Non-pigmented ciliary epithelial cell (primary cell): ENCODE results near the gene CARTPT.

Source experiments
- DNase-seq: peaks from one replicate; pipeline ENCODE4 v3.0.0-alpha.2; 2010; ENCODE audit warnings: low read depth

CARTPT gene

DNA sequence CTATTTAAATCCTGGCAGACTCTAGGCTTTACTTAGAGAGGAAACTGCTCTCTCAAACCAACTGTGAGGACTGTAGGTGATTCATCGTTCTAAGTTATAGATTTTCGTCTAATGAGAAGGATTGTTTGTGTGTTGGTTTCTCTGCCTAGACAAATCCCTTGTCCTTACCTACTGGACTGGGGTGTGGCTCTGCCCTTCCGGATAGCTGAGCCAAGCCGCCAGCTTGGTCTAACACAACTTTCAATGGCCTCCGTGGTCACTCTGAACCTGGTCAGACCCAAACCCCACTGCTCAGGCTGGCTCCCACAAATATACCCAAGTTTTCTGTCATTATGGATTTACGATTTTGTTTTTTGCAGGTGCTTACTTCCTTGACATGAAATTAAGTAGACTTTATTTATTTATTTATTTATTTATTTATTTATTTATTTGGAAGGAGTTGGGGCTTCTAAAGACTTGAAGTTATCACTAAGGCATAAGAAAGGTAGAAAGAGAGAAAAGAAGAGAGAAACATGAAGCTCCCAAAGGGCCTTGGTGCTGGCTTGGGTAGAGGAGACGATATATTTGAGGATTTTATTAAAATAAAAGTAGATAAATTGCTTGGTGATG lies 19.0 kb downstream of the CARTPT start:
- no peak for DNase-seq

DNA sequence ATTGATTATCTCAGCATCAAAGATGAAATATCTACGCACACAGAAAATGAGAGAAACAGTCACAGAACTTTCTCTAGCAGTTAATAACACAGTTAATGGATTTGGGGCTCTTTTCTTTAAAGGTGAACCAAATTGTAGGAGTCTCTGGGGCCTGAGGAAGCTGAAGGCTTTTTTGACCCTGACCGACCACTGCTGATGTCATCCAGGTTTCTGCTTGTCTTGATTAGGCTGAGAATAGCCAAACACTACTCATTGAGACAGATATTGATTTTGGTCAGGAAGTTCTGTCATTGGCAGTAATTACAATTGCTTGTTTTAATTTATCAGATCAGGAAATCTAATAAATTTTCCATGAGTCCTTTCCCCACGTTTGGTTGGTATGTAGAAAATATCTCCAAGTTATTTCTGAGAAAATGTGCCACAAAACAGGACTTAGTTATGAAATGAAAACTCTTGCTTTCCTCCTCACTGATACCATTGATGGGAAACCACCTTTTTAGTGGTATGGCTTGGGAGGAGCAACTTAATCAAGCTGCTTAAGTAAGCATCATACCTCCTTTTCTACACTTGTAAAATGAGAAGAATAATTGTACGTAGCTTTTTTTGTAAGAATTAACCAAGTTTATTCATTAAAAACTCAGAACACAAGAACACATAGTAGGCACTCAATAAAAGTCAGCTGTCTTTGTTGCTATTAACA lies 19.7 kb downstream of the CARTPT start:
- no peak for DNase-seq

DNA sequence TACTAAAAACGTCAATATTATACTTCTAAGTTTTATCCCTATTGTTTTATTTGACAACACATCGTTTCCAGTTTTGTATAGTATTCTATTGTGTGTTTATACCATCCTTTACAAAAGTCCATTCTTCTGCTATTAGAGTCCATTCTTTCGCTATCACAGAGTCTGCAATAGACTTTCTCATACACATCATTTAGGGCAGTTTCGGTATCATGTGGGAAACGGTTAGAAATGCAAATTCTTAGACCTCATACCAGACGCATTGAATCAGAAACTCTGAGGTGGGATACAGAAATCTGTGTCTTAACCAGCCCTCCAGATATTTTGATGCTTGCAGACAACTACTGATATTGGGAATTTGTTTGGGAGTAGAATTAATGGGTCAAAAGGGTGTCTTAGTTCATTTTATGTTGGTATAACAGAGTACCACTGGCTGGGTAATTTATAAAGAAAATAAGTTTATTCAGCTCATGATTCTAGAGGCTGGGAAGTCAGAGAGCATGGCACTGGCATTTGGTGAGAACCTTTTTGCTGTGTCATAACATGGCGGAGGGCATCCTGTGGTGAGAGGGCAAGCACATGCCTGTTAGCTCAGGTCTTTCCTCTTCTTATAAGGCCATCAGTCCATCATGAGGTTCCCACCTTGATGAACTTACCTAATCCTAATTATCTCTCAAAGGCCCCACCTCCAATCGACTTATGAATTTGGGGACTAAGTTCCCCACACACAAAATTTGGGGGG lies 21.1 kb downstream of the CARTPT start:
- no peak for DNase-seq

DNA sequence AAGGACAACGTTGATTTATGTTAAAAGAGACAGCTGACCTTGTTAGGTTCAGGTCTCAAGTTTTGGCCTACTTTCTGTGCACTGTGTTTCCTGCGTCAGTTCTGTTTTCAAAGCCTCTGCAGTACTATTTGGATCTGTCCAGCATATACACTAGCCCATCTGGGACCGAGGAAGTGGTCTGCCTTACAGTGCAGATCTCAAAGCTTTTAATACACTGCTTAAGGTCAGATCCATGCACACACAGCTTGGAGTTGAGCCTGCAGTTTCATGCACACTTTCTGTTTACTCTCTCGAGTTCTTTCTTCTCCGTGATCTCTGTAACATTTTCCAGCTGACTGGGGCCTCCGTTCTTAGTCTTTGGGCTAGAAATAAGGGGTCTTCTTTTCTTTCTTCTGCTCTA lies 24.1 kb downstream of the CARTPT start:
- no peak for DNase-seq

DNA sequence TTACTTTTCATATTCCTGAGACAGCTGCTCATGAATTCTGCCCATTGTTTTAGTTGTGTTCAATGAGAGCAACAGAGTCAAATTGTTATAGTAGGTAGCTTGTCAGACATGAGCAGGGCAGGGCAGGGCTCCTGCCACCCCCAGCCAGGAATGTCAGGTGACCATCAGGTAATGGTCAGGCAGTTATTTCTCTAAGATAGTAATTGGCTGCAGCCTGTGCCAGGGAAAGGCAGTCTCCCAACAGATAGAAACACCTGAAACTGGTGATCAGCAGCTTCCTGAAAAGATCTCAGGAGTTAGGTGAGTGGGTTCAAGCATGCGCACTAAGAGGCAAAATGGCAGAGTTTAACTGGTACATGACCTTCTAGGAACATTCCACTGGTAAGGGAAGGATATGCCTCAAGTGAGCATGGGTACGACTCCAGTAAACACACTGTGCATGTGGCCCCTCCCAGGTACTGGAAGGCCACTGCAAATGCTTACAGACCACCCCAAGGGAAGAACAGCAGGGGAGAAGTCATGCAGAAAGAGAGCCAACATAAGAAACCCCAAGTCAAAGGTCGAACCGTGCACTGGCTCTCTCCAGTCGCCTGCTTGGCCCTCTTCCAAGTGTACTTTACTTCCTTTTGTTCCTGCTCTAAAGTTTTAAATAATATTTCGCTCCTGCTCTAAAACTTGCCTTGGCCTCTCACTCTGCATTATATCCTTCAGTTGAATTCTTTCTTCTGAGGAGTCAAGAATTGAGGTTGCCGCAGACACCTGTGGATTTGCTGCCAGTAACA lies 25.1 kb downstream of the CARTPT start:
- DNase-seq = no peak

DNA sequence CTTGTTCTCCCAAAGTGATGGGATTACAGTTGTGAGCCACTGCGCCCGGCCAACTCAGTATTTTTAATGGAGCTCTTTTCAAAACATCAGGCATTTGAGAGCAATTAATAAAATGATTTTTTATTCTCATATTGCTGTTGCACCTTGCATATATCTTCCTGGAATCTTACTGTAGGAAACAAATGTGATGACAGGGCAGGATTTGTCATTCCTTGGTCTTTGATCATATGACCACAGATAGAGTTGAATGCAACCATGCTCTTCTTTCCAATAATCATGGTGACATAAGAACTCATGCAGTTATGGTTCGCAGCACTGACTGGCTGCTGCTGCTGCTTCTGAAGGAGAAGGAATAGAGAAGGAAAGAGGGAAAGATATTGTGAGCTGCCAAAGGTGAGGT lies 28.1 kb downstream of the CARTPT start:
- no peak for DNase-seq

DNA sequence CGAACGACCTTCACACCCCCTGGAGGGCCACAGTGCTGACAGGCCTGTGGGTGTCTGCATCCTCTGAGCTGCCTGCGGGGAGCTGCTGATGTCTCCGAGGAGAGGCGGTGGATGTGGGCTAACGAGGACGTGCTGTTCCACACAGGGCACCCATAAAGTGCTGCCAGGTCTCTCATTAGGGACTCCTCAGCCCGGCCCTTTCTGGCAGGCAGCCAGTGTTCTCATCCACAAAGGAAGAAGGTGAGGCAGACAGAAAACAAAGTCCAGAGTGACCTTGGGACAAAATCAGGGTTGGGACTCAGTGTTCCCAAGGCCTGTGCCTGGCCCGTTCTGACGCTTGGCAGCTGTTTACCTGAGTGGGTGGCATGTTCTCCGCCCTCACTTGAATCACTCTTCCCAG lies 29.3 kb downstream of the CARTPT start:
- no peak for DNase-seq

DNA sequence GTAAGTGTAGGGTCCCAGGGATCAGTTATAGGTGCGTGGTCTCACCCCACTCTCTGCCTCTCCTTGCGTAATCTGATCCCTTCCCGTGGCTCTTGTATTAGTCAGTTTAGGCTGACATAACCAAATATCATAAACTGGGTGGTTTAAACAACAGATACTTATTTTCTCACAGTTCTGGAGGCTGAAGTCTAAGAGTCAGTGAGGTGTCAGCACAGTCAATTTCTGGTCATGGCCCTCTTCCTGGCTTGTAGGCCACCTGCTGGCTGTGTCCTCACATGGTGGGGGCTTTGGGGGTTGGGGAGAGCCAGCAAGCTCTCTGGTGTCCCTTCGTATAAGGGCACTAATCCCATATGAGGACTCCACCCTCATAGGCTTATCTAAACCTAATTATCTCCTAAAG lies 32.3 kb downstream of the CARTPT start:
- no peak for DNase-seq

DNA sequence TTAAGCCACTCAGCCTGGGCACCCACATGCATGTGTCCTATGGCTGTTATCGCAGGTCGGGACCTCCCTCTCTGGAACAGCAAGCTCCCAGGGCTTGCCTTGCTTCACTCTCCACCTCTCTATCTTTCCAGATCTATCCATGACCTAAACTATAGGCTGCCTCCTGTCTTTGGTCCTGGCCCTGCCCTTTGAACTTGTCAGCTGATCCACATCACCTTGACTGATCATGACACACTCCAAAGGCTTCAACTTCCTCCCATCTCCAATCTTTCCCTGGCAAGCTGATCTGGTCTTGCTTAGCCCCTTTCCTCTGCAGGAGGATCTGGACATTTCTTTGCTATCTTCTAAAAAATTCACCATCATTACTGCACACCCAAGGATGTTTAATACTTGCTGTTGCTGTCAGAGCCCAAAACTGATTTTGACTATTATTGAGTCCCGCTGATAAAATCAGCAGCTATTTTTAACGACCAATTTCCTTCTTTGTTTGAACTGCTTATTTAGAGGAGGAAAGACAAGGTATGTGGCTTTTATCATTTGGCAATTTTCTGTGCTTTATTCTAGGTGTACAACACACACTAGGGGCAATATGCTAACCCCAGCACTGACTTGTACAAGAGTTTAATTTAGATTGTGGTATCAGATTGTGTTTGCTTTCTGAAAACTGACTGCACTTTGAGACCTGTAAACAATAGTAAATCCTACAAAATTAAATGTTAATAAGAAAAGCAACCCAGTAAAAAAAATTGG lies 33.5 kb downstream of the CARTPT start:
- no peak for DNase-seq

DNA sequence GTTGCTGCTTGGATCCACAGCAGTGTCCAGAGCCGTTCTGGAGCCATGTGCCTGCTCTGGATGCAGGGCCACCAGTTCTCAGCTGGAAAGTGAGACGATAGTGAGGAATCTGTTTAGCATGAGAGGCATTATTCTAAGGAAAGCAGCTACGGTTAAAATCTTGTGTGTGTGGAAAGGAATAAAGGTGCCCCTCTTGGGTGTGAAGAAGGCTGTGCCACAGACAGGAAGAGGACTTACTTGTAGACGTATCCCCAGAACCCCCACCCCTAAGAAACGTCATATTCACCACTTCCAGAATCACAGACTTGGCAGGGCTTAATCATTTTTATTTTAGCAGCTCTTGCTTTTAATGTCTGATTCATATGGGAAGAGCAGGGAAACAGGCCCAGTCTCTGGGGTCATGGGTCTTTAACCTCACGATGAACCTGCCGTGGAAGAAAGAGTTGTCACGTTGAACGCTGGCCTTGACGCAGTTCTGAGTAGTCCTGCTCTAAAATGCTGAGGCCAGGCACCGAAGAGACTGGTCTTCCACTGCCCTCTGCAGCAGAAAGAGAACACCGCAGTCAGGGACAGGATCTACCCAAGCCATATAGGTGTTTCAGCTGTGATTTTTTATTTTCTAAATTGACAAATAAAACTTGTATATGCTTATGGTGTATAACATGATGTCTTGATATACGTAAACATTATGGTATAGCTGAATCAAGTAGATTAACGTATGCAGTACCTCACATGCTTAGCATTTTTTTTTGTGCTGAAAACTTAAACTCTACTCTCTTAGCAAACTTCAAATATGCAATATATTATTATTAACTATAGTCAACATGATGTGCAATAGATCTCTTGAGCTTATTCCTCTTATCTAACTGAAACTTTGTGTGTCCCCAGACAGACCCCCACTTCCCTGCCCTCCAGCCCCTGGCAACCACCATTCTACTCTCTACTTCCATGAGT lies 38.8 kb downstream of the CARTPT start:
- DNase-seq = peak; percentile 43

DNA sequence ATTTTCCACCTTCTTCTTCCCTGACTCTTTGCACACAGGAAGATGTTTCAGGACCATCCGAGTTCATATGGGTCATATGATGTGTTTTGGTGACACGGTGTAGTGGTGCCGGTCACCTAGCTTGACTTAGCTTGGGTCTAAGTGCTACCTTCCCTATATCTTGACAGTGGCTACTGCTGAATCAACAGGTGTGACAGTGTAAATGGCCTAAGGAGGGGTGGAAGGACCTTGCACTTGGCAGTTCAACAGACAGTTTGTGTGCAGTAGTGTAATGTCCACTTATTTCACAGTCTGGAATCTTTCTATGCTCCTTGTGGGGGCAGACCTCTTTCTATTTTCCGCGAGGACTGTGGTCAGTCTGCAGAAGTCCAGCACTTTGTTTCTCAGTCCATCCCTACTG lies 43.8 kb downstream of the CARTPT start:
- no peak for DNase-seq

DNA sequence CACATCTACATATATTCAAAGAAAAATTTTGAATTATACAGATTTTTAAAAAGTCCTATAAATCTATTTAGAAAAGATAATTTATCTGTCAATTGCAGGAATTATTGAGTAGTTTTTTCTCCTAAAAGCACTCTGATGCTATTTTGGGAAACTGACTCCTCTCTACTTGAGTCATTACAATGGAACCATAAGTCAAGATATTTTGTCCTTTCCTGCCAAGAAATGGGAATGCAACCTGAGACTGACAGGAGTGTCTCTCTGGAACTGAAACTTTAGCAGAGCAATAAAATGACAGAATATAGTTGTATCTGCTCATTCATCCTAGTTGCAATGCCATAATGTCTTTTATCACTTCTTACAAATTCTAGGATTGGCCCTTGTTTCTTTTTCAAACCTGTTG lies 48.6 kb downstream of the CARTPT start:
- no peak for DNase-seq

DNA sequence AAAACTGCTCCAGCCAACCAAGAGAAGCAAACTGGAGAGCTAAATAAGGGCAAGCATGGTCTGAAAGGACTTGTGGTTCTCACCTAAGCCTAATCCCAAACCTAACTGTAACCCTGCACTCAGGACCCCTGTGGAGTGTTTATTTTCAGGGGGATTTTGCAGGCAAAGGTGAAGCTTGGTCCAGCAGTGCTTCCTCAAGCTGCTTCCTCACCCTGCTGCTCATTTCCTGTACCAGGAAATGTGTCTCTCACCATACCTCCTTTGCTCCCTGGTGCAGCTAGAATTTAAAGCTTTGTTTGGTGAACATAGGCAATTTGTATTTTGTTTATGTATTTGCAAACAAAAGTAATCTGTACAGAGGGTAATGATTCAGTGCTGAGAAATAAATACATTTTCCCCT lies 50.2 kb downstream of the CARTPT start:
- no peak for DNase-seq

DNA sequence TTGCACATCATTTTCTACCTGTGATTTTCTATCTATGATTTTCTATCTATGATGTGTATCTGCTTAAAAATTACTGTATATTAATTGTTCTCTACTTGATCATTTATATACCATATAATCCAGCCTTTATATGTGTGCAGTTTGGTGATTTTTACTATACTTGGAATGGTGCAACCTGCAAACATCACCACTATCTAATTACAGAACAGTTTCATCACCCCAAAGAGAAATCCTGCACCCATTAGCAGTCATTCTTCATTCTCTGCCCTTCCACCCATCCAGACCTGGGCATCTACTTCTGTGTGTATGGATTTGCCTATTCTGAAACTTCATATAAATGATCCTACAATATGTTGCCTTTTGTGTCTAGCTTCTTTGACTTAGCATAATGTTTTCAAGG lies 51.3 kb downstream of the CARTPT start:
- no peak for DNase-seq
